ENCODE data around the gene TLR6.

DNA sequence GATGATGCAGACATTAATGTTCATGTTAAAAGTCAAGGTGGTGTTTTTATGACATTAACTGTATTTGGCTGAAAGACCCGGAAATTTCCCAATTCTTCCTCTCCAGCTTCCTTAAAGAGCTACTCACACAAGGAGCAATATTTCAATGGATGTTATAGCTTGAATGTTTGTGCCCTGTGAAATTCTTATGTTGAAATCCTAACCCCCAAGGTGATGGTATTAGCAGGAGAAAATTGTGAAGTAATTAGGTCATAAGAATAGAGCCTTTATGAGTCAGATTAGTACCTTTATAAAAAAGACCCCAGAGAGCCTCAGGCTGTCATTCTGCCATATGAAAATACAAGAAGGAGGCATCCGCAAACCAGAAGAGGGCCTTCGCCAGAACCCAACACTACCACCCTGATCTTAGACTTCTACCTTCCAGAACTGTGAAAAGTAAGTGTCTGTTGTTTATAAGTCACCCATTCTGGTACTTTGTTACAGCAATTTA lies 55.6 kb downstream of the TLR6 start:
- TF ChIP-seq CTCF (IDR thresholded peaks at IDR 0.05; ENCODE audit: low read depth, low read length, missing input control) = no peak
- no peak for TF ChIP-seq HNF4G (IDR thresholded peaks at IDR 0.05)
- no peak for TF ChIP-seq FOXA2 (IDR thresholded peaks at IDR 0.05)
- TF ChIP-seq JUND (IDR thresholded peaks at IDR 0.05) = no peak
- no peak for TF ChIP-seq REST (IDR thresholded peaks at IDR 0.05)
- no peak for TF ChIP-seq MAX (IDR thresholded peaks at IDR 0.05)
- TF ChIP-seq, protein P1, sequence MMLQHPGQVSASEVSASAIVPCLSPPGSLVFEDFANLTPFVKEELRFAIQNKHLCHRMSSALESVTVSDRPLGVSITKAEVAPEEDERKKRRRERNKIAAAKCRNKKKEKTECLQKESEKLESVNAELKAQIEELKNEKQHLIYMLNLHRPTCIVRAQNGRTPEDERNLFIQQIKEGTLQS (IDR thresholded peaks at IDR 0.05) = no peak
- no peak for TF ChIP-seq YY1 (IDR thresholded peaks at IDR 0.05)
- TF ChIP-seq RAD21 (IDR thresholded peaks at IDR 0.05) = no peak
- no peak for TF ChIP-seq TAF1 (conservative IDR thresholded peaks at IDR 0.05)
- no peak for TF ChIP-seq HNF4A (conservative IDR thresholded peaks at IDR 0.05)
- no peak for TF ChIP-seq SP1 (IDR thresholded peaks at IDR 0.05)
- no peak for TF ChIP-seq EGR1 (IDR thresholded peaks at IDR 0.05; ENCODE audit: low read depth in 2 of 2)
